HepG2 (cell line): Measurements from ENCODE around the gene ANKRA2. TPM values are rescaled to one million over a fixed set of nuclear protein-coding genes. Genes with fewer than 3 reads are reported as not detected.

Source experiments
- ATF7-NPFF ChIP-seq: sonication (generic); formaldehyde crosslinking; IDR thresholded peaks from 2 replicates; pipeline ENCODE4 v1.8.1; 2023; ENCODE audit warnings: mild to moderate bottlenecking, low read depth, missing genetic modification reagents, moderate library complexity
- CHD4 ChIP-seq: fragments of 200-600 bp; sonication (generic); IDR thresholded peaks from 2 replicates; pipeline ENCODE4 v1.7.0; 2017; ENCODE audit warnings: mild to moderate bottlenecking, low read length, borderline replicate concordance
- GPN1 ChIP-seq: sonication (generic); formaldehyde crosslinking; IDR thresholded peaks from 2 replicates; pipeline ENCODE4 v1.5.1; 2020; ENCODE audit warnings: missing genetic modification reagents, borderline replicate concordance
- HMG20A ChIP-seq: IDR thresholded peaks from 2 replicates; pipeline ENCODE4 v1.6.1; 2016; ENCODE audit warnings: borderline replicate concordance
- KAT2B ChIP-seq: fragments of 150-350 bp; IDR thresholded peaks from 2 replicates; pipeline ENCODE4 v1.6.1; 2014; ENCODE audit warnings: low read depth, low read length, borderline replicate concordance
- KLF13 ChIP-seq: sonication (generic); formaldehyde crosslinking; IDR thresholded peaks from 2 replicates; pipeline ENCODE4 v1.4.0; 2020; ENCODE audit warnings: mild to moderate bottlenecking, missing genetic modification reagents
- NR2C2 ChIP-seq: sonication (generic); formaldehyde crosslinking; IDR thresholded peaks from 2 replicates; pipeline ENCODE4 v1.4.0; 2020; ENCODE audit warnings: missing genetic modification reagents, mild to moderate bottlenecking, moderate library complexity, borderline replicate concordance
- NR3C1 ChIP-seq: sonication (generic); formaldehyde crosslinking; IDR thresholded peaks from 2 replicates; pipeline ENCODE4 v1.4.0; 2020; ENCODE audit warnings: missing genetic modification reagents
- PRMT3 ChIP-seq: sonication (generic); formaldehyde crosslinking; IDR thresholded peaks from 2 replicates; pipeline ENCODE4 v1.8.1; 2022; ENCODE audit warnings: low read depth, mild to moderate bottlenecking, moderate library complexity, missing genetic modification reagents, borderline replicate concordance
- ZBTB4 ChIP-seq: sonication (generic); formaldehyde crosslinking; IDR thresholded peaks from 2 replicates; pipeline ENCODE4 v1.4.0; 2020; ENCODE audit warnings: missing genetic modification reagents, mild to moderate bottlenecking, borderline replicate concordance
- ZIK1 ChIP-seq: sonication (generic); formaldehyde crosslinking; IDR thresholded peaks from 2 replicates; pipeline ENCODE4 v1.5.0; 2020; ENCODE audit warnings: mild to moderate bottlenecking, low read depth, missing genetic modification reagents, borderline replicate concordance
- ZKSCAN5 ChIP-seq: sonication (generic); formaldehyde crosslinking; IDR thresholded peaks from 2 replicates; pipeline ENCODE4 v1.5.1; 2020; ENCODE audit warnings: mild to moderate bottlenecking, missing genetic modification reagents
- ZKSCAN8 ChIP-seq: IDR thresholded peaks from 2 replicates; pipeline ENCODE4 v1.6.1; 2016; ENCODE audit warnings: borderline replicate concordance, missing genetic modification reagents, missing compliant biosample characterization
- ZMAT5 ChIP-seq: sonication (generic); formaldehyde crosslinking; IDR thresholded peaks from 2 replicates; pipeline ENCODE4 v1.5.0; 2020; ENCODE audit warnings: mild to moderate bottlenecking, low read depth, missing genetic modification reagents, borderline replicate concordance
- ZNF180 ChIP-seq: sonication (generic); formaldehyde crosslinking; IDR thresholded peaks from 2 replicates; pipeline ENCODE4 v1.4.0; 2020; ENCODE audit warnings: low read depth, missing genetic modification reagents, borderline replicate concordance
- ZNF20 ChIP-seq: sonication (generic); formaldehyde crosslinking; IDR thresholded peaks from 2 replicates; pipeline ENCODE4 v1.4.0; 2020; ENCODE audit warnings: mild to moderate bottlenecking, moderate library complexity, missing genetic modification reagents
- ZNF251 ChIP-seq: sonication (generic); formaldehyde crosslinking; IDR thresholded peaks from 2 replicates; pipeline ENCODE4 v1.9.0; 2021; ENCODE audit warnings: mild to moderate bottlenecking, missing genetic modification reagents
- ZNF512 ChIP-seq: sonication (generic); formaldehyde crosslinking; IDR thresholded peaks from 2 replicates; pipeline ENCODE4 v1.4.0; 2020; ENCODE audit warnings: mild to moderate bottlenecking, missing genetic modification reagents
- ZNF549 ChIP-seq: sonication (generic); formaldehyde crosslinking; IDR thresholded peaks from 2 replicates; pipeline ENCODE4 v1.5.0; 2020; ENCODE audit warnings: missing genetic modification reagents
- ZNF615 ChIP-seq: sonication (generic); formaldehyde crosslinking; IDR thresholded peaks from 2 replicates; pipeline ENCODE4 v1.5.0; 2020; ENCODE audit warnings: mild to moderate bottlenecking, missing genetic modification reagents, borderline replicate concordance
- ZNF713 ChIP-seq: sonication (generic); formaldehyde crosslinking; IDR thresholded peaks from 2 replicates; pipeline ENCODE4 v1.4.0; 2020; ENCODE audit warnings: mild to moderate bottlenecking, missing genetic modification reagents
- ZNF724P ChIP-seq: sonication (generic); formaldehyde crosslinking; IDR thresholded peaks from 2 replicates; pipeline ENCODE4 v1.8.0; 2022; ENCODE audit warnings: missing genetic modification reagents, borderline replicate concordance
- ZNF781 ChIP-seq: sonication (generic); formaldehyde crosslinking; IDR thresholded peaks from 2 replicates; pipeline ENCODE4 v1.5.1; 2020; ENCODE audit warnings: borderline replicate concordance, mild to moderate bottlenecking, missing genetic modification reagents; ENCODE audit errors: not compliant biosample characterization
- ZNF816 ChIP-seq: sonication (generic); formaldehyde crosslinking; IDR thresholded peaks from 2 replicates; pipeline ENCODE4 v1.8.0; 2022; ENCODE audit warnings: missing genetic modification reagents, mild to moderate bottlenecking, borderline replicate concordance
- ZSCAN30 ChIP-seq: sonication (generic); formaldehyde crosslinking; IDR thresholded peaks from 2 replicates; pipeline ENCODE4 v1.5.0; 2020; ENCODE audit warnings: mild to moderate bottlenecking, missing genetic modification reagents
- polyA plus RNA-seq, 8 experiments: library from polyadenylated mRNA; depleted of rRNA in 3 of 8; stranded (reverse) in 7 of 8; unstranded in 1 of 8; fragments of >200 nt; fragmentation: Illumina TruSeq in 4 of 8; extraction: Trizol in 4 of 8; gene quantifications; 2 replicates each; pipeline versions ENCODE4 v1.2.1 to v1.2.3, GENCODE V29; 2011 to 2016; ENCODE audit warnings: low read depth in 4 of 8, missing spikeins in 1 of 8, mixed read lengths in 1 of 8; ENCODE audit not compliant: insufficient read depth in 1 of 8
- total RNA-seq, 5 experiments: library from RNA; depleted of rRNA; stranded (reverse); fragments of >200 nt; fragmentation: Illumina TruSeq; extraction: Trizol; gene quantifications; 2 replicates each; pipeline ENCODE4 v1.2.3, GENCODE V29; 2016; ENCODE audit warnings: low read depth in 1 of 5

ANKRA2 gene
- total and polyA plus RNA-seq, 2 of the 13 experiments (the other 11 are each of a cell fraction or from before 2014, with no cell fraction given): 23.6 to 33.6 TPM

- TF ChIP-seq ATF7-NPFF (CRISPR knock-in tag): peak; percentile 21; the same call in 1 of the 2 replicates
- TF ChIP-seq ZNF549: no peak
- TF ChIP-seq ZNF512 (CRISPR knock-in tag): no peak
- TF ChIP-seq ZNF724P (CRISPR knock-in tag): 0 out of 2 replicates have a peak, but pooled peaks have one; percentile 30
- no peak for TF ChIP-seq KLF13 (CRISPR knock-in tag)
- peak; percentile 29; the same call in 1 of the 2 replicates for TF ChIP-seq ZNF816 (CRISPR knock-in tag)
- TF ChIP-seq GPN1 (CRISPR knock-in tag): no peak
- peak; percentile 84 for TF ChIP-seq NR2C2 (CRISPR knock-in tag)
- no peak for TF ChIP-seq ZNF180 (CRISPR knock-in tag)
- TF ChIP-seq ZMAT5: no peak
- TF ChIP-seq ZKSCAN5 (CRISPR knock-in tag): no peak
- no peak for TF ChIP-seq ZNF20
- 0 out of 2 replicates have a peak, but pooled peaks have one; percentile 81 for TF ChIP-seq ZNF615 (CRISPR knock-in tag)
- no peak for TF ChIP-seq CHD4
- no peak for TF ChIP-seq ZNF713 (CRISPR knock-in tag)
- TF ChIP-seq ZBTB4: peak; percentile 27; the same call in 1 of the 2 replicates
- TF ChIP-seq ZSCAN30 (CRISPR knock-in tag): 0 out of 2 replicates have a peak, but pooled peaks have one; percentile 79
- TF ChIP-seq ZKSCAN8 (CRISPR knock-in tag): no peak
- TF ChIP-seq ZNF251 (CRISPR knock-in tag): no peak
- TF ChIP-seq NR3C1: no peak
- TF ChIP-seq ZIK1 (CRISPR knock-in tag): peak; percentile 34; the same call in 1 of the 2 replicates
- TF ChIP-seq KAT2B: no peak
- no peak for TF ChIP-seq HMG20A
- TF ChIP-seq PRMT3 (CRISPR knock-in tag): no peak
- TF ChIP-seq ZNF781 (CRISPR knock-in tag): no peak
These were observed at the start of gene ANKRA2, which contains the start of gene UTP15 (continued) for GRCh38 chr5:73565139-73565968.
